SK-N-MC (cell line): ENCODE measurements around the gene YTHDF1.

Experiments used
- EZH2 ChIP-seq: fragments of 200-600 bp; sonication (generic); IDR thresholded peaks from one replicate; pipeline ENCODE4 v1.6.1; 2017; ENCODE audit warnings: antibody characterized with exemption
- POLR2AphosphoS5 ChIP-seq: IDR thresholded peaks from 2 replicates; pipeline ENCODE4 v1.6.1; 2012; ENCODE audit warnings: mild to moderate bottlenecking, low read depth, low read length, borderline replicate concordance

- TF ChIP-seq EZH2 (no peak), POLR2AphosphoS5 (no peak)
Observed at GRCh38 chr20:63147532-63147931, 68.4 kb downstream of the YTHDF1 start.
